ENCODE data around the gene LBX2. TPM values are rescaled to one million over a fixed set of nuclear protein-coding genes. Genes with fewer than 3 reads are reported as not detected.
A peak's percentile ranks its signal among the peaks of the same experiment; 100 is the strongest.

The LBX2 gene
- total and polyA plus RNA-seq, 10 of the 15 experiments (the other 5 are each of a cell fraction or from before 2014, with no cell fraction given): 0.08 to 4.0 (median 0.27) TPM

- TF ChIP-seq ZZZ3 (IDR thresholded peaks at IDR 0.05; ENCODE audit: control insufficient read depth, insufficient read length, low read depth) (no peak), CBFB (IDR thresholded peaks at IDR 0.05; ENCODE audit: low read depth) (peak; percentile 77; the same call in 1 of the 2 replicates), JUNB (IDR thresholded peaks at IDR 0.05) (no peak), ZBTB11 (CRISPR knock-in tag; IDR thresholded peaks at IDR 0.05) (0 out of 2 replicates have a peak, but pooled peaks have one; percentile 25), PAX8 (IDR thresholded peaks at IDR 0.05) (no peak), SREBF1 (IDR thresholded peaks at IDR 0.05; ENCODE audit: low read length) (no peak; the same call in 1 of the 2 replicates), STAT3 (IDR thresholded peaks at IDR 0.05; ENCODE audit: low read depth, low read length) (no peak), NFXL1 (IDR thresholded peaks at IDR 0.05; ENCODE audit: borderline replicate concordance) (no peak), KAT2A (conservative IDR thresholded peaks at IDR 0.05; ENCODE audit: control insufficient read depth, low read depth, low read length) (no peak), MEF2B (IDR thresholded peaks at IDR 0.05; ENCODE audit: partially characterized antibody, poor library complexity, severe bottlenecking) (peak; percentile 46), CHD4 (IDR thresholded peaks at IDR 0.05) (no peak), NFIC (IDR thresholded peaks at IDR 0.05; ENCODE audit: low read depth, low read length) (no peak), BRCA1 (IDR thresholded peaks at IDR 0.05; ENCODE audit: low read depth, low read length) (no peak), ATF3 (IDR thresholded peaks at IDR 0.05; ENCODE audit: borderline replicate concordance, extremely low read depth, low read depth, low read length) (peak; percentile 12; the same call in 1 of the 2 replicates), IKZF1 (conservative IDR thresholded peaks at IDR 0.05) (peak; percentile 99), FOS (IDR thresholded peaks at IDR 0.05; ENCODE audit: borderline replicate concordance, extremely low read depth, insufficient read length) (no peak), TCF3 (IDR thresholded peaks at IDR 0.05; ENCODE audit: borderline replicate concordance, insufficient read depth, low read depth, low read length) (no peak), BCLAF1 (IDR thresholded peaks at IDR 0.05) (no peak), SIN3A (IDR thresholded peaks at IDR 0.05; ENCODE audit: low read depth, low read length) (no peak), KDM1A (IDR thresholded peaks at IDR 0.05; ENCODE audit: borderline replicate concordance) (no peak), CREM (IDR thresholded peaks at IDR 0.05; ENCODE audit: low read depth) (peak; percentile 93; the same call in 1 of the 2 replicates), ZNF622 (IDR thresholded peaks at IDR 0.05) (no peak), IRF5 (IDR thresholded peaks at IDR 0.05; ENCODE audit: borderline replicate concordance) (no peak)
These were observed 30.2 kb upstream of the LBX2 start, which contains the start of the genes AUP1 and HTRA2 (continued) for GRCh38 chr2:74529357-74530238.
